Measurements from ENCODE around the gene GLTPD2. TPM values are rescaled to one million over a fixed set of nuclear protein-coding genes. Genes with fewer than 3 reads are reported as not detected.

GLTPD2 gene
- total and polyA plus RNA-seq, 10 of the 15 experiments (the other 5 are each of a cell fraction or from before 2014, with no cell fraction given) = 0.16 to 0.34 TPM; not detected in 8

DNA sequence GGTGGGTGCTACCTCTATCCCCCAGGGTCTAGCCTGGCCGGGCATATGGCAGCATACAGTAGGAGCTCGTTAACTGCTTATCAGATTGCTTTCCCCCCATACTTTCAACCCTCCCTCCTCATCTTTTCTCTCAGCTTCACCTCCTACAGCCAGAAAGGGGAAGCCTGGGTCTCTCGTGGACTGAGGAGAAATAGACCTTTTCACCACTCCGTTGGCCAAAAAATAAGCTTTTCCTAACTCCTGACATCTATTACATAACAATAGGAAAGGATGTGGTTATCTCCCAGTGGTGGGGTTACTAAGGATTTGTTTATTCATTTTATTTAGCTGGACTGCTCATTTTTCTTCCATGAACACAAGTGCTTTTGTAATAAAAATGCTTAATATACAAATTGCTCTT lies 40.1 kb upstream of the GLTPD2 start:
- DNase-seq (ENCODE audit: low read depth, low spot score) (no peak), ATAC-seq (no peak), FAIRE-seq (no peak)
- RAD21 ChIA-PET (ENCODE audit: unreplicated experiment) = interaction anchor here (0.6 kb wide), 1 partner anchor 118 kb away, joined by 3 read pairs; no protein-coding TSS in a partner anchor
- Histone ChIP-seq H3K36me3 (ENCODE audit: control insufficient read depth in 2 of 2, insufficient read depth in 2 of 2, low read length in 1 of 2) (no peaks in the 10 kb centered on the region), H3K4me1 (ENCODE audit: control insufficient read depth, insufficient read depth, low read length) (peaks cover 4% of the 10 kb centered on the region; the same call in 1 of the 2 replicates), H3K4me2 (ENCODE audit: control insufficient read depth, insufficient read depth) (no peak overlapping the region), H2AFZ (ENCODE audit: control insufficient read depth, low read depth, low read length) (no peak overlapping the region), H4K20me1 (ENCODE audit: control insufficient read depth, insufficient read depth) (no peaks in the 10 kb centered on the region), H3K9ac (ENCODE audit: control insufficient read depth, insufficient read depth, low read length) (no peak overlapping the region), H3K27me3 (replicated peaks in 1 of 2; ENCODE audit: control insufficient read depth in 2 of 2, insufficient read depth in 2 of 2, low read length in 1 of 2) (no peaks in the 10 kb centered on the region), H3K27ac (ENCODE audit: control insufficient read depth, insufficient read depth) (no peak overlapping the region), H3K79me2 (ENCODE audit: control insufficient read depth, insufficient read depth, low read length) (no peaks in the 10 kb centered on the region), H3K9me3 (replicated peaks; ENCODE audit: control insufficient read depth, insufficient read depth, low read length) (no peaks in the 10 kb centered on the region), H3K4me3 (no peak overlapping the region)
- TF ChIP-seq CREB1 (IDR thresholded peaks at IDR 0.05; ENCODE audit: low read depth) (no peak), BCL11A (IDR thresholded peaks at IDR 0.05; ENCODE audit: low read depth, low read length) (no peak), EP300 (IDR thresholded peaks at IDR 0.05; ENCODE audit: borderline replicate concordance in 1 of 2, control insufficient read depth in 1 of 2, low read depth in 2 of 2, low read length in 2 of 2) (no peak), CHD2 (IDR thresholded peaks at IDR 0.05; ENCODE audit: borderline replicate concordance, low read depth, low read length) (no peak), CBX5 (IDR thresholded peaks at IDR 0.05; ENCODE audit: low read depth) (no peak), TARDBP (IDR thresholded peaks at IDR 0.05; ENCODE audit: borderline replicate concordance) (no peak)
- CTCF ChIA-PET = interaction anchor here (1.4 kb wide), 1 partner anchor 18 kb away, joined by 5 read pairs; the partner anchor contains the start of gene MED11
- in situ Hi-C loops (cut with MboI) (no loop called here), intact Hi-C loops (cut with micrococcal nuclease; ENCODE audit: unreplicated experiment) (no loop called here)
- SMC1A ChIA-PET (ENCODE audit: uncharacterized antibody, unreplicated experiment) = interaction anchor here (0.8 to 1.0 kb wide), 2 partner anchors 10 to 109 kb away, joined by 3 read pairs; no protein-coding TSS in a partner anchor
- POLR2A ChIA-PET = interaction anchor here (0.5 to 1.3 kb wide), 2 partner anchors 35 to 42 kb away, joined by 3 to 5 read pairs; no protein-coding TSS in a partner anchor
- no TSS peak for BruUV-seq (replicated peaks)
- 16% methylated on average over 4 of the region's 4 CpGs for WGBS (ENCODE audit: insufficient coverage, insufficient replicate concordance, low lambda C conversion rate, missing lambda C conversion rate)

DNA sequence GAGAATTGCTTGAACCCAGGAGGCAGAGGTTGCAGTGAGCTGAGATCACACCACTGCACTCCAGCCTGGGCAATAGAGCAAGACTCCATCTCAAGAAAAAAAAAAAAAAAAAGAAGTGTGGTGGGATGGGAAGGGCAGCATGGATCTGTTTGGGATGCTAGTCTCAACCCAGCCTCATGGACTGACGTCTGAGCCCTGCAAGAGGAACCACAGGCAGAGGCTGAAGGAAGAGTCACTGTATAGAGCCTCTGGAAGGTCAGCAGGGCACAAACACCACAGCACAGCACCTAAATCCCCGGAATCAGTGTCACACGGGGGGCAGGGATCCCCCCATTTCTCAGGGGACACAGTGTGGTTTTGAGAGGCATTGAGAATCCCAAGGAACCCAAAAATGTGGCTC lies 38.2 kb upstream of the GLTPD2 start:
- no TSS peak for BruUV-seq (replicated peaks)
- CTCF ChIA-PET = no interaction called here
- POLR2A ChIA-PET = no interaction called here
- no peak for TF ChIP-seq MEF2B (IDR thresholded peaks at IDR 0.05; ENCODE audit: partially characterized antibody, poor library complexity, severe bottlenecking)
- TF ChIP-seq, protein P1, sequence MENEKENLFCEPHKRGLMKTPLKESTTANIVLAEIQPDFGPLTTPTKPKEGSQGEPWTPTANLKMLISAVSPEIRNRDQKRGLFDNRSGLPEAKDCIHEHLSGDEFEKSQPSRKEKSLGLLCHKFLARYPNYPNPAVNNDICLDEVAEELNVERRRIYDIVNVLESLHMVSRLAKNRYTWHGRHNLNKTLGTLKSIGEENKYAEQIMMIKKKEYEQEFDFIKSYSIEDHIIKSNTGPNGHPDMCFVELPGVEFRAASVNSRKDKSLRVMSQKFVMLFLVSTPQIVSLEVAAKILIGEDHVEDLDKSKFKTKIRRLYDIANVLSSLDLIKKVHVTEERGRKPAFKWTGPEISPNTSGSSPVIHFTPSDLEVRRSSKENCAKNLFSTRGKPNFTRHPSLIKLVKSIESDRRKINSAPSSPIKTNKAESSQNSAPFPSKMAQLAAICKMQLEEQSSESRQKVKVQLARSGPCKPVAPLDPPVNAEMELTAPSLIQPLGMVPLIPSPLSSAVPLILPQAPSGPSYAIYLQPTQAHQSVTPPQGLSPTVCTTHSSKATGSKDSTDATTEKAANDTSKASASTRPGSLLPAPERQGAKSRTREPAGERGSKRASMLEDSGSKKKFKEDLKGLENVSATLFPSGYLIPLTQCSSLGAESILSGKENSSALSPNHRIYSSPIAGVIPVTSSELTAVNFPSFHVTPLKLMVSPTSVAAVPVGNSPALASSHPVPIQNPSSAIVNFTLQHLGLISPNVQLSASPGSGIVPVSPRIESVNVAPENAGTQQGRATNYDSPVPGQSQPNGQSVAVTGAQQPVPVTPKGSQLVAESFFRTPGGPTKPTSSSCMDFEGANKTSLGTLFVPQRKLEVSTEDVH (IDR thresholded peaks at IDR 0.05; ENCODE audit: low read depth, partially characterized antibody) = no peak
- no peak for TF ChIP-seq FOXK2 (IDR thresholded peaks at IDR 0.05)
- TF ChIP-seq BMI1 (IDR thresholded peaks at IDR 0.05; ENCODE audit: borderline replicate concordance) = no peak
- no peak for TF ChIP-seq NFYA (IDR thresholded peaks at IDR 0.05; ENCODE audit: borderline replicate concordance, low read depth, low read length)
- no peak for TF ChIP-seq TARDBP (IDR thresholded peaks at IDR 0.05; ENCODE audit: borderline replicate concordance)
- TF ChIP-seq RELA (IDR thresholded peaks at IDR 0.05; ENCODE audit: borderline replicate concordance, partially characterized antibody) = no peak
- TF ChIP-seq POLR2AphosphoS2 (IDR thresholded peaks at IDR 0.05; ENCODE audit: low read depth, low read length) = no peak
- TF ChIP-seq WRNIP1 (IDR thresholded peaks at IDR 0.05; ENCODE audit: borderline replicate concordance, low read depth, low read length) = no peak

More for the DNA sequence above, 38.2 kb upstream of the GLTPD2 start:
- intact Hi-C loops (cut with micrococcal nuclease; ENCODE audit: unreplicated experiment) = no loop called here
- Histone ChIP-seq H3K4me1 (ENCODE audit: control insufficient read depth, insufficient read depth, low read length) (peaks cover 4% of the 10 kb centered on the region; the same call in 1 of the 2 replicates), H4K20me1 (ENCODE audit: control insufficient read depth, insufficient read depth) (no peaks in the 10 kb centered on the region), H3K9ac (ENCODE audit: control insufficient read depth, insufficient read depth, low read length) (no peak overlapping the region), H3K4me3 (no peak overlapping the region), H3K27ac (ENCODE audit: control insufficient read depth, insufficient read depth) (no peak overlapping the region), H3K79me2 (ENCODE audit: control insufficient read depth, insufficient read depth, low read length) (no peaks in the 10 kb centered on the region), H3K4me2 (ENCODE audit: control insufficient read depth, insufficient read depth) (no peak overlapping the region), H3K36me3 (ENCODE audit: control insufficient read depth in 2 of 2, insufficient read depth in 2 of 2, low read length in 1 of 2) (no peaks in the 10 kb centered on the region), H3K27me3 (replicated peaks in 1 of 2; ENCODE audit: control insufficient read depth in 2 of 2, insufficient read depth in 2 of 2, low read length in 1 of 2) (no peaks in the 10 kb centered on the region), H3K9me3 (replicated peaks; ENCODE audit: control insufficient read depth, insufficient read depth, low read length) (no peaks in the 10 kb centered on the region), H2AFZ (ENCODE audit: control insufficient read depth, low read depth, low read length) (no peak overlapping the region)
- RAD21 ChIA-PET (ENCODE audit: unreplicated experiment) = no interaction called here
- 0% methylated on average over 3 of the region's 3 CpGs for WGBS (ENCODE audit: insufficient coverage, insufficient replicate concordance, low lambda C conversion rate, missing lambda C conversion rate)
- DNase-seq (ENCODE audit: low read depth, low spot score) = no peak
- no peak for ATAC-seq
- in situ Hi-C loops (cut with MboI) = no loop called here
- no peak for FAIRE-seq
- SMC1A ChIA-PET (ENCODE audit: uncharacterized antibody, unreplicated experiment) = no interaction called here
